ENCODE data around the gene SPPL2B. TPM values are rescaled to one million over a fixed set of nuclear protein-coding genes. Genes with fewer than 3 reads are reported as not detected.

SPPL2B gene
- total RNA-seq, 6 donors from 2014 or later: 38.3 to 268 (median 61.7) TPM

DNA sequence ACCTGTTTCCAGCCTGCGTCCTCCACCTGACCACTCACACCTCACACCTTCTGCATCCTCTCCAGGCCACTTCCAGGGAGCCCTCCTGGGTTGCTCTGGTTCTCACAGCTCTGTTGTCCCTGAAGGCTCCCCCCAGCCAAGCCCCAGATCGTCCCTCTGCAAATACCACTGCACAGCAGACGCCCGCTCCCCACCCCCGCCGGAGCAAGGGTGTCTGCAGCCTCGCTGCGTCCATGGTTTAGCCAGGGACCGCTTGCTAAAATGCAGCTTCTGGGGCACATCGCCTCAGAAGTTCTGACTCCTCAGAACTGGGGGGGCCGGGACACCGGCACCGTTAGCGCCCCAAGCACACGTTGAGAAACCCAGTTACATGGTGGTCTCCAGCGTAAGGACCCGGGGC, 21.5 kb upstream of the SPPL2B start:
- H3K4me3 ChIP-seq: no peak overlapping the region
- TF ChIP-seq, protein P1, sequence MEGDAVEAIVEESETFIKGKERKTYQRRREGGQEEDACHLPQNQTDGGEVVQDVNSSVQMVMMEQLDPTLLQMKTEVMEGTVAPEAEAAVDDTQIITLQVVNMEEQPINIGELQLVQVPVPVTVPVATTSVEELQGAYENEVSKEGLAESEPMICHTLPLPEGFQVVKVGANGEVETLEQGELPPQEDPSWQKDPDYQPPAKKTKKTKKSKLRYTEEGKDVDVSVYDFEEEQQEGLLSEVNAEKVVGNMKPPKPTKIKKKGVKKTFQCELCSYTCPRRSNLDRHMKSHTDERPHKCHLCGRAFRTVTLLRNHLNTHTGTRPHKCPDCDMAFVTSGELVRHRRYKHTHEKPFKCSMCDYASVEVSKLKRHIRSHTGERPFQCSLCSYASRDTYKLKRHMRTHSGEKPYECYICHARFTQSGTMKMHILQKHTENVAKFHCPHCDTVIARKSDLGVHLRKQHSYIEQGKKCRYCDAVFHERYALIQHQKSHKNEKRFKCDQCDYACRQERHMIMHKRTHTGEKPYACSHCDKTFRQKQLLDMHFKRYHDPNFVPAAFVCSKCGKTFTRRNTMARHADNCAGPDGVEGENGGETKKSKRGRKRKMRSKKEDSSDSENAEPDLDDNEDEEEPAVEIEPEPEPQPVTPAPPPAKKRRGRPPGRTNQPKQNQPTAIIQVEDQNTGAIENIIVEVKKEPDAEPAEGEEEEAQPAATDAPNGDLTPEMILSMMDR (IDR thresholded peaks at IDR 0.05): no peak
- TF ChIP-seq POLR2AphosphoS5 (IDR thresholded peaks at IDR 0.05): no peak
- no peak for TF ChIP-seq POLR2A (IDR thresholded peaks at IDR 0.05)
- no peak for TF ChIP-seq EP300 (IDR thresholded peaks at IDR 0.05)
- H3K9me3 ChIP-seq: no peaks in the 10 kb centered on the region
- WGBS, 2 donors: 39 to 59% methylated on average over 2 to 13 of the region's 17 CpGs
- no peaks in the 10 kb centered on the region for H3K36me3 ChIP-seq
- H3K27me3 ChIP-seq: peaks cover 2 to 33% (median 23%) of the 10 kb centered on the region in 4 donors
- no peak overlapping the region for H3K27ac ChIP-seq
- H3K4me1 ChIP-seq: peaks cover 5 to 22% (median 15%) of the 10 kb centered on the region in 4 donors
- ATAC-seq (ENCODE audit: low FRiP score in 2 of 2): no peak
- DNase-seq: peak in 1 of 2 donors; percentile 67

DNA sequence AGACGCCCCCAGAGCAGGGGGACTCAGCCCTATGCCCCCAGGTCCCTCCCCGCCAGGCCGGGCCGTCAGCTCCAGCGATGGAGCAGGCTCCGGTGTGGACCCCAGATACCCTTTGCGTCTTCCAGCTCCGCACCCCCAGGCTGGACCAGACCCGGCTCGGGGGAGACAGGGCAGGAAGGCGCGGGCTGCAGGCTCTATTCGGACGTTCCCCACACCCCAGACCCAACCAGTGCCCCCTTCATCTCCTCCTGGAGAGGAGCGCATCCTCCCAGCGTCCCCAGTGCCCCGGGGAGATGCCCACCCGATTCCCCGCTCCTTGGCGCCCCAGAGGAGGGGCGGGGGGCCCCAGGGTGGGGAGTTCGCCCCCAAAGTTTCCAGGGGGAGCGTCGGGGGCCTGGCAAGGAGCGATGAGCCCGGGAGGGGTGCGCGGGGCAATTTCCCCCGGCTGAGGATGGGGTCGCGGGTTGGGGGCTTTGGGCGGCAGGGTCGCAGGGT, 20.9 kb upstream of the SPPL2B start:
- no peak for ATAC-seq (ENCODE audit: low FRiP score in 2 of 2)

DNA sequence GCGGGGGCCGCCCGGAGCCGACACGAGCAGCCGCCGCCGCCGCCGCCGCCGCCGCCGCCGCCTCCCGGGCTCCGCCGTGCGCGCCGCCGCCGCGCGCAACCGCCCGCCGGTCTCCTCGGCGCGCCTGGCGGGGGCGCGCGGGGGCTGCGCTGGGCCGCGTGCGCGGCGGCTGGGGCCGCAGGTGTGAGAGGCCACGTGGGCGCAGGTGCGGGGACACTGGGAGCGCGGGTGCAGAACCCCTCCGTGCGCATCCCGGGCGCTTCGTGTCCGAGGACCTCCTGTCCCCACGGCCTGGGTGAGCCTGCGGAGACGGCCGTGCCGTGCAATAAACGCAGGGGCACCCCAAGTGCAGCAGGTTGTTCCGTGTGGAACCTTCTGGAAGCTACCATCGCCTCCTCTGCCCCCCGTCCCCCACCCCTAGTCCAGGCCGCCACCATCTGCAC, 20.3 kb upstream of the SPPL2B start, which contains the start of gene LINGO3:
Gene LINGO3, minus strand, starts transcription at position 41 of the 443 bp plus-strand sequence. CDS start 16,378 bp downstream, outside the sequence.
- peaks cover 0 to 11% (median 5%) of the 10 kb centered on the region in 4 donors for H3K4me1 ChIP-seq
- TF ChIP-seq POLR2AphosphoS5 (IDR thresholded peaks at IDR 0.05): no peak
- TF ChIP-seq, protein P1 (IDR thresholded peaks at IDR 0.05): no peak
- H3K9me3 ChIP-seq: no peaks in the 10 kb centered on the region
- H3K27me3 ChIP-seq: peaks cover 0 to 38% (median 23%) of the 10 kb centered on the region in 4 donors
- DNase-seq (peak in 1 of 2 donors; percentile 79), ATAC-seq (ENCODE audit: low FRiP score in 2 of 2) (no peak)
- no peak within 1 kb of the TSS for H3K27ac ChIP-seq
- no peaks in the 10 kb centered on the region for H3K36me3 ChIP-seq
- no peak within 1 kb of the TSS for H3K4me3 ChIP-seq
- WGBS, 2 donors: 17 to 60% methylated on average over 3 to 21 of the region's 63 CpGs

More for the DNA sequence above, 20.9 kb upstream of the SPPL2B start:
- Histone ChIP-seq H3K27ac (no peak overlapping the region), H3K4me1 (peaks cover 1 to 16% (median 10%) of the 10 kb centered on the region in 4 donors), H3K9me3 (no peaks in the 10 kb centered on the region), H3K4me3 (no peak overlapping the region), H3K27me3 (peaks cover under 1 to 34% (median 23%) of the 10 kb centered on the region in 4 donors), H3K36me3 (no peaks in the 10 kb centered on the region)
- TF ChIP-seq POLR2AphosphoS5 (IDR thresholded peaks at IDR 0.05) (no peak), EP300 (IDR thresholded peaks at IDR 0.05) (no peak), POLR2A (IDR thresholded peaks at IDR 0.05) (no peak)
- TF ChIP-seq, protein P1 (IDR thresholded peaks at IDR 0.05): no peak
- WGBS, 2 donors: 27 to 36% methylated on average over 10 to 17 of the region's 33 CpGs
- DNase-seq: peak in 1 of 2 donors; percentile 72

DNA sequence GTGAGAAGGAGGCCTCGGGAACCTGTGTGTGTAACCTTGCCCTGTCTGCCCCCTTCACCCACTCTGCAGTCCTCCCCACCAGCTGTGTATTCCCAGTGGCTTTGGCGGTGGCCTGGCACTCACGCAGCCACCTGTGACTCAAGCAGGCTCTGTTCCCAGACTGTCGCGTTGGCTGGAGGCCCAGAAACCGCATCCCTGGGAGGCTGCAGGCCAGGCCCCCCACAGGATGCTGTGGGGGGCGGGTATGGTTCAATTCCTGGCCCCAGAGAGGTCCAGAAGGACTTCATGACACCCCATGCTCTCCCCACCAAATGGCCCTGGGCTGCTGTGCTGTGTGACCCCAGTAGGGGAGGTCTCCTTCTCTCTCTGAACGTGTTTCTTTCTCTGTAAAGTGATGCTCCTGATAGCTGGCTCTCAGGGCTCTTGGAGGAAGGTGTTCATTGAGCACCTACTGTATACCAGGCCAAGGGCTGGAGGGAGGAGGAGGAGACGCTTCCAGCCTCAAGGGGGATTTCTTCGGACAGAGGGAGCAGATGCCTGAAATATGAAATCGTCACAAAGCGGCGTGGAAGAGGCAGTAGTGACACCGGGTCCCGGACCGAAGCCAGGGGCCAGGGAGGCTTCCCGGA, 18.6 kb upstream of the SPPL2B start:
- H3K27ac ChIP-seq: no peak overlapping the region
- TF ChIP-seq POLR2A (IDR thresholded peaks at IDR 0.05): no peak
- no peak for TF ChIP-seq EP300 (IDR thresholded peaks at IDR 0.05)
- TF ChIP-seq, protein P1 (IDR thresholded peaks at IDR 0.05): no peak
- TF ChIP-seq POLR2AphosphoS5 (IDR thresholded peaks at IDR 0.05): no peak
- H3K27me3 ChIP-seq: peaks cover 0 to 38% (median 20%) of the 10 kb centered on the region in 4 donors
- H3K9me3 ChIP-seq: peaks cover 0 to 6% (median 1%) of the 10 kb centered on the region in 4 donors
- H3K4me1 ChIP-seq: peaks cover 0 to 10% (median 5%) of the 10 kb centered on the region in 4 donors
- no peak overlapping the region for H3K4me3 ChIP-seq
- DNase-seq: no peak
- no peaks in the 10 kb centered on the region for H3K36me3 ChIP-seq
- WGBS, 2 donors: 52 to 72% methylated on average over 11 to 17 of the region's 17 CpGs
- no peak for ATAC-seq (ENCODE audit: low FRiP score in 2 of 2)

Data from upper lobe of left lung (tissue), 6 donors.